Measurements from ENCODE around the gene GPR160. TPM values are rescaled to one million over a fixed set of nuclear protein-coding genes. Genes with fewer than 3 reads are reported as not detected.

GPR160 gene
- total and polyA plus RNA-seq, 3 donors from 2014 or later, result 3.9 to 10.4 (median 4.2) TPM

GRCh38 chr3:170083343-170083742, 45.5 kb downstream of the GPR160 start:
- TF ChIP-seq POLR2A (IDR thresholded peaks at IDR 0.05), result no peak
- no peak for TF ChIP-seq CTCF (IDR thresholded peaks at IDR 0.05)
- WGBS, 2 donors, result 96 to 97% methylated on average over 1 of the region's 1 CpG
- Histone ChIP-seq H3K9me3 (no peaks in the 10 kb centered on the region), H3K27me3 (no peaks in the 10 kb centered on the region), H3K36me3 (ENCODE audit: low read depth, missing control alignments) (no peaks in the 10 kb centered on the region), H3K27ac (no peak overlapping the region), H3K4me3 (no peak overlapping the region), H3K4me1 (peaks cover 10% of the 10 kb centered on the region)
- intact Hi-C loops (cut with DNase I; ENCODE audit: low total_unique reads), result no loop called here
- DNase-seq, result no peak

- no peak for DNase-seq
- H3K36me3 ChIP-seq (ENCODE audit: low read depth, missing control alignments), result no peaks in the 10 kb centered on the region
- TF ChIP-seq POLR2A (IDR thresholded peaks at IDR 0.05) (no peak), CTCF (IDR thresholded peaks at IDR 0.05) (no peak)
These were observed 47.6 kb downstream of the GPR160 start for GRCh38 chr3:170085396-170085795.

GRCh38 chr3:170089862-170090600, 52.2 kb downstream of the GPR160 start:
- intact Hi-C loops (cut with DNase I; ENCODE audit: low total_unique reads), result no loop called here
- H3K4me1 ChIP-seq, result no peaks in the 10 kb centered on the region
- H3K27me3 ChIP-seq, result no peaks in the 10 kb centered on the region
- 95 to 99% methylated on average over 3 of the region's 3 CpGs for WGBS, 2 donors
- no peak overlapping the region for H3K27ac ChIP-seq
- H3K4me3 ChIP-seq, result no peak overlapping the region
- H3K9me3 ChIP-seq, result no peaks in the 10 kb centered on the region
- DNase-seq, result no peak
- TF ChIP-seq CTCF (IDR thresholded peaks at IDR 0.05), result no peak
- TF ChIP-seq POLR2A (IDR thresholded peaks at IDR 0.05), result no peak
- H3K36me3 ChIP-seq (ENCODE audit: low read depth, missing control alignments), result no peaks in the 10 kb centered on the region

More at GRCh38 chr3:170085396-170085795, 47.6 kb downstream of the GPR160 start:
- Histone ChIP-seq H3K27ac (no peak overlapping the region), H3K27me3 (no peaks in the 10 kb centered on the region), H3K9me3 (no peaks in the 10 kb centered on the region), H3K4me3 (no peak overlapping the region), H3K4me1 (no peaks in the 10 kb centered on the region)
- 92 to 93% methylated on average over 6 of the region's 6 CpGs for WGBS, 2 donors
- intact Hi-C loops (cut with DNase I; ENCODE audit: low total_unique reads), result no loop called here

- Histone ChIP-seq H3K36me3 (ENCODE audit: low read depth, missing control alignments) (no peaks in the 10 kb centered on the region), H3K9me3 (no peaks in the 10 kb centered on the region), H3K4me3 (no peak overlapping the region), H3K4me1 (no peaks in the 10 kb centered on the region), H3K27ac (no peak overlapping the region), H3K27me3 (no peaks in the 10 kb centered on the region)
- DNase-seq, result no peak
- TF ChIP-seq POLR2A (IDR thresholded peaks at IDR 0.05) (no peak), CTCF (IDR thresholded peaks at IDR 0.05) (no peak)
- intact Hi-C loops (cut with DNase I; ENCODE audit: low total_unique reads), result no loop called here
These were observed 52.8 kb downstream of the GPR160 start for GRCh38 chr3:170090601-170090981.

GRCh38 chr3:170092907-170093306, 55.1 kb downstream of the GPR160 start:
- no peak for TF ChIP-seq CTCF (IDR thresholded peaks at IDR 0.05)
- no peak for TF ChIP-seq POLR2A (IDR thresholded peaks at IDR 0.05)
- Histone ChIP-seq H3K27me3 (no peaks in the 10 kb centered on the region), H3K36me3 (ENCODE audit: low read depth, missing control alignments) (no peaks in the 10 kb centered on the region), H3K9me3 (no peaks in the 10 kb centered on the region), H3K27ac (no peak overlapping the region), H3K4me1 (no peaks in the 10 kb centered on the region), H3K4me3 (no peak overlapping the region)
- 89 to 95% methylated on average over 3 of the region's 3 CpGs for WGBS, 2 donors
- intact Hi-C loops (cut with DNase I; ENCODE audit: low total_unique reads), result no loop called here
- no peak for DNase-seq

Measured in testis (tissue), 3 donors.